GM20000 (cell line): ENCODE data around the gene XRRA1.
"Not testable (repeated sequence)": the region's sequence is repeated elsewhere in the genome, so short reads cannot be mapped to it uniquely, and the experiment has no call there.

Experiments used
- DNase-seq: peaks from one replicate; pipeline ENCODE4 v3.0.0; 2012; ENCODE audit warnings: low spot score
- CTCF ChIP-seq: IDR thresholded peaks from 2 replicates; pipeline ENCODE4 v1.5.1; 2012; ENCODE audit warnings: mild to moderate bottlenecking, control low read depth; ENCODE audit errors: extremely low read depth, missing control alignments

The XRRA1 gene, protein sequence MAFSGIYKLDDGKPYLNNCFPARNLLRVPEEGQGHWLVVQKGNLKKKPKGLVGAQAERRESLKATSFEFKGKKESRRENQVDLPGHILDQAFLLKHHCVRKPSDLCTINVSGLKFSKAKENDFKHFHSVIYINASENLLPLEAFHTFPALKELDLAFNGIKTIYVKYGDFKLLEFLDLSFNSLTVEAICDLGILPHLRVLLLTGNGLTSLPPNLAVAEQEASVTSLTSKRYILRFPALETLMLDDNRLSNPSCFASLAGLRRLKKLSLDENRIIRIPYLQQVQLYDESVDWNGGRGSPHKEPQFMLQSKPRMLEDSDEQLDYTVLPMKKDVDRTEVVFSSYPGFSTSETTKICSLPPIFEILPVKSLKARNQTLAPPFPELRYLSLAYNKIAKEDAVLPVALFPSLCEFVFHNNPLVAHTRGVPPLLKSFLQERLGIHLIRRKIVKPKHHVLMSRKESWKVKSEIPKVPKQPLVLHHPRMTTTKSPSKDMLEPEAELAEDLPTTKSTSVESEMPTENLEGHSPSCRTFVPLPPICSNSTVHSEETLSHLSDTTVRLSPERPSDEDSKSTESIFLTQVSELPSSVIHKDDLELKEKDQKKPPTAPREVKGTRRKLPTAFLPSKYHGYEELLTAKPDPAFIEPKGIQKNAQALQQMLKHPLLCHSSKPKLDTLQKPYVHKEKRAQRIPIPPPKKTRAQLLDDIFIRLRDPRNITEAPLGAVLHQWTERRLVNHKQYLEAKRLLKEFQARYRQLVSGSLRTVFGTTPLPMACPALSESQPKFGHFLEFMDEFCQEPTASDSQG

DNA sequence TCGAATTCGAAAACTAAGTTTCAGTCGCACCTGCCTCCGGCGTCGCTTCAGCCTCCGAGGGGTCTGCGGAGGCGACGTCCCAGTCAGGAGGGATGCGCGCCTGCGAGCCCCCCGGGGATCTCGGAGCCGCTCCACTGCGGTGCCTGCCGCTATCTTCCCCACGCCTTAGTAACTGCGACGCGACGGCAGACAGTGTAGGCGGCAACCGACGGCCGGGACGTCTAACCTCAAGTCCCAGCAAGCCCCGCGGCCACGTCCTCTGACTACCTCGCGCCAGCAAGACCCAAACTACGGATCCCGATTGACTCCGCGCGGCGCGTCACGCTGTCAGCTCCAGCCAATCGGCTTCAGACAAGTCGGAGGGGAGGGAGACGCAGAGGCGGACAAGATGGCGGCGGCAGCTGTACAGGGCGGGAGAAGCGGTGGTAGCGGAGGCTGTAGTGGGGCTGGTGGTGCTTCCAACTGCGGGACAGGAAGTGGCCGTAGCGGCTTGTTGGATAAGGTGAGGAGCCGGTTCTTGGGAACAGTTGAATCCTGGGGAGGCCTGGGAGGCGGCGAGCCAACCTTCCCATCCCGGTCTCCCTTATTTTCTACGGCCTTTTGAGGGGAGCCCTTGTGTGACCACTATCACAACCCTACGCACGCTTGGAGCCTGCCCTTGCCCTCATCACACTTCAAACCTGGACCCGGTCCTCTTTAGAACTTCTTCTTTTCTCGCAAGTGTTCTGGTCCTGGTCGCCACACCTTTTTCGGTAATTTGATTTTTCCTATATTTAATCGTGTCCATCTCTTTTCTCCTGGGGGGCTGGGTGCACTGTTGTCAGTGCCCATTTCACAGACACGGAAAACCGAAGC is at the start of gene XRRA1, which contains the start of gene SPCS2:
Gene XRRA1 (minus strand): TSS at position 194 of the 855 bp plus-strand sequence. CDS start 8,213 bp downstream, outside the sequence.
Gene SPCS2 (plus strand): TSS at position 369 of the 855 bp plus-strand sequence. CDS start 20 bp downstream, at position 389.
- no peak for TF ChIP-seq CTCF
- DNase-seq = peak; percentile 89

GRCh38 chr11:74992852-74993251 is 44.0 kb upstream of the XRRA1 start:
- TF ChIP-seq CTCF = no peak
- peak; percentile 60 for DNase-seq

DNA sequence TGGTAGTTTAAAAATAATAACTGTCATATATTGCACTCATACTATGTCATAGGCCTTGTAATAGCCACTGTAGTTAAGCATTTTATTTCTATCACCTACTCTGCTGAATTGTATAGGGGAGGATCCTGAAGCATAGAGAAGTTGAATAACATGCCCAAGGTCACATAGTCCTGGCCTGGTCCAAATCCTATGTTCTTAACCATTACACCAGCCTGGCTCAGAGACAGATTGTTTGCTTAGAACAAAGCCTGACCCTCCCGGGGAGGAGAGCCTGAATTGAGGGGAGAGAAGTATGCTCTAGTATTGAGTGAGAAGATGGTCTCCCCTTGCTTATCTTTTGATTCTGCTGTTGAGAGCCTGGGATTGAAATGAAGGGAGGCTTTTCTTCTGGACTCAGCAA is 42.0 kb upstream of the XRRA1 start:
- TF ChIP-seq CTCF = no peak
- no peak for DNase-seq

DNA sequence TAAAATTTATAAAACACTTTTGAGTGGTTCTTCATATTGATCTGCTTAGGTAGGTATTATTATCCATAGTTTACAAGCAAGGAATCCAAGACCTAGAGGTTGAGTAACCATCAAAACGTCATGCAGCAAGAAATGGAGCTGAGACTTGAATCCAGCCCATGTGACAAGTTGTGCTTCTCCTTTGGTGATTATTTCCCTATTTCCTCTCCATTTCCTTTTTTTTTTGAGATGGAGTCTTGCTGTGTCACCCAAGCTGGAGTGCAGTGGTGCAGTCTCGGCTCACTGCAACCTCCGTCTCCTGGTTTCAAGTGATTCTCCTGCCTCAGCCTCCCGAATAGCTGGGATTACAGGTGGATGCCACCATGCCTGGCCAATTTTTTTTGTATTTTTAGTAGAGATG is 41.3 kb upstream of the XRRA1 start:
- DNase-seq = not testable (repeated sequence)

DNA sequence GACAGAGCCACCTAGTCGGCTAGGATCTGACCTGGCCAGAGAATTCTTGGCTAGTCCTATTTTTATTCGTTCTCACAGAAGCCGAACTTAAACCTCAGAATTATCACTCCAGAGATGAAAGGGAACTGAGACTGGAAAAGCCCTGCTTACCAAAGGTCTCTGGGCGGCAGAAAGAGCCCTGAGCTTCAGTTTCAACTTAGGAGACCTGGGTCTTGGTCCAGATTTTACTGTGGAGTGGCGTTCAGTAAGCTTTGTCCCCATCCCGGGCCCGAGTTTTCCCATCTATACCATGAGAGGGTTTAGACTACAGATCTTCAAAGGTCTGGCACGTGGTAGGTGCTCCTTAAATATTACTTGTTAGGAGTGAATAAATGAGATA is 40.4 kb upstream of the XRRA1 start:
- DNase-seq = peak; percentile 19

DNA sequence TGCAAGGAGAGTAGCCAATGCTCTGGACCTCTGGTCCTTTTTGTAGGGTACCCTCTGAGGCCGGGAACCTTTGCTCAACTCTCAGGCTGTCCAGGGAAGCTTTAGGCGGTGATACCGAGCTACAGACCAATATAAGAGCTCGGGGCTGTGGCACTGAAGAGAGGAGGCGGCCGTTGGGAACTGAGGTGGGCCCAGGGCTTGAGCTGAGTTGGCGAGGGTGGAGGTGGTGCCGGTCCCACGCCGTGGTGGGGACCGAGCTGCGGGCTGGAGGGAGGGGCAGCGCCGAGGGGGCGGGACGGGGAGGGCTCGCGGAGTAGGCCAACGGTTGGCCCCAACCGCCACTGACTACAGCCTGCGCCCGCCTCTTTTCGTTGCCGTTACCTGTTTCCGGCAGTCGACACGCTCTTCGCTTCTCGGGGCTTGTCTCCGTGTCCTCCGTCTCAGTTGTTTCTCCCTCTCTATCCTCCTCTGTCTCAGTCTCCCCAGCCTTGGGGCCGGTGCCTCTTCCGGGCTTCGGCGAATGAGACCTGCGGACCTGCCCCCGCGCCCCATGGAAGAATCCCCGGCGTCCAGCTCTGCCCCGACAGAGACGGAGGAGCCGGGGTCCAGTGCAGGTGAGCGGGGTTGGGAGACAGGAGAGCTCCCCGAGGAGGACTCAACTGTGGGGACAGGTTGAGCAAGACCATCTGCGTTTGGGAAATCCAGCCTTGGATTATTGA is 39.8 kb upstream of the XRRA1 start, which contains the start of gene NEU3:
Gene NEU3 (plus strand): TSS at position 393 of the 719 bp plus-strand sequence. CDS start 128 bp downstream, at position 521.
- TF ChIP-seq CTCF = no peak
- DNase-seq = peak; percentile 86

More for the DNA sequence above, 40.4 kb upstream of the XRRA1 start:
- no peak for TF ChIP-seq CTCF

- no peak for TF ChIP-seq CTCF
- DNase-seq = no peak
Observed at GRCh38 chr11:74984730-74985129, 35.8 kb upstream of the XRRA1 start.
